Suprapubic skin (tissue), 4 donors: ENCODE measurements around the gene SAMD10.

Experiments
- EP300 ChIP-seq: sonication (generic); formaldehyde crosslinking; IDR thresholded peaks from one replicate; pipeline ENCODE4 v1.6.1; 2017; ENCODE audit warnings: antibody characterized with exemption
- POLR2A ChIP-seq, 2 donors: fragments of 450-650 bp; IDR thresholded peaks; one replicate each; pipeline ENCODE4 v1.6.1; 2017; ENCODE audit warnings: antibody characterized with exemption in 2 of 2, mild to moderate bottlenecking in 2 of 2, moderate library complexity in 2 of 2
- POLR2AphosphoS5 ChIP-seq, 3 donors: sonication (generic); formaldehyde crosslinking; IDR thresholded peaks; one replicate each; pipeline ENCODE4 v1.6.1; 2017; ENCODE audit warnings: antibody characterized with exemption in 3 of 3
- TF ChIP-seq, protein P1 (sequence below), 2 donors: fragments of 200-600 bp in 1 of 2; fragments of 450-650 bp in 1 of 2; sonication (generic) in 1 of 2; IDR thresholded peaks; one replicate each; pipeline ENCODE4 v1.5.1; 2016 to 2019; ENCODE audit warnings: antibody characterized with exemption in 2 of 2, mild to moderate bottlenecking in 1 of 2, moderate library complexity in 1 of 2

DNA sequence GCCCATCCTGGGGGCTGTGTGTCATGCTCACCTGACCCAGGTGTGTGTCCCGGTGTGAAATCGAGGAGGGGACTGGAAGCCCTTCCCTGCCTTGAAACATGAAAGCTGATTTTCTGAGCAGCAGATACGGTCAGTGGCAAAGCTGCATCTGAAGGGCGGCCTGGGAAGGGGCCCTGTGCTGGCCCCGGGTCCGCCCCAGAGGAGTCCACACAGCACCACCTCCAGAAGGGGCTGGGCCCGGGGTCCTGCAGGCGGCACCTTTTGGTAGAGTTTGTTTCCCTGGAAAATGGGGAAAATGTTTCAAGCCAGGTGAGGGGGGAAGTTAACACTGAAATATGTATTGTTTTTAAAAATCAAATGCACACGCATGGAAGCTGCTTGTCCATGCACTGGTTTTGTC lies 44.0 kb downstream of the SAMD10 start:
- TF ChIP-seq, protein P1, sequence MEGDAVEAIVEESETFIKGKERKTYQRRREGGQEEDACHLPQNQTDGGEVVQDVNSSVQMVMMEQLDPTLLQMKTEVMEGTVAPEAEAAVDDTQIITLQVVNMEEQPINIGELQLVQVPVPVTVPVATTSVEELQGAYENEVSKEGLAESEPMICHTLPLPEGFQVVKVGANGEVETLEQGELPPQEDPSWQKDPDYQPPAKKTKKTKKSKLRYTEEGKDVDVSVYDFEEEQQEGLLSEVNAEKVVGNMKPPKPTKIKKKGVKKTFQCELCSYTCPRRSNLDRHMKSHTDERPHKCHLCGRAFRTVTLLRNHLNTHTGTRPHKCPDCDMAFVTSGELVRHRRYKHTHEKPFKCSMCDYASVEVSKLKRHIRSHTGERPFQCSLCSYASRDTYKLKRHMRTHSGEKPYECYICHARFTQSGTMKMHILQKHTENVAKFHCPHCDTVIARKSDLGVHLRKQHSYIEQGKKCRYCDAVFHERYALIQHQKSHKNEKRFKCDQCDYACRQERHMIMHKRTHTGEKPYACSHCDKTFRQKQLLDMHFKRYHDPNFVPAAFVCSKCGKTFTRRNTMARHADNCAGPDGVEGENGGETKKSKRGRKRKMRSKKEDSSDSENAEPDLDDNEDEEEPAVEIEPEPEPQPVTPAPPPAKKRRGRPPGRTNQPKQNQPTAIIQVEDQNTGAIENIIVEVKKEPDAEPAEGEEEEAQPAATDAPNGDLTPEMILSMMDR (IDR thresholded peaks at IDR 0.05), result no peak
- no peak for TF ChIP-seq POLR2AphosphoS5 (IDR thresholded peaks at IDR 0.05)
- no peak for TF ChIP-seq POLR2A (IDR thresholded peaks at IDR 0.05)
- no peak for TF ChIP-seq EP300
